ENCODE measurements around the gene PALS1.
"Not testable (repeated sequence)": the region's sequence is repeated elsewhere in the genome, so short reads cannot be mapped to it uniquely, and the experiment has no call there.

PALS1 gene

DNA sequence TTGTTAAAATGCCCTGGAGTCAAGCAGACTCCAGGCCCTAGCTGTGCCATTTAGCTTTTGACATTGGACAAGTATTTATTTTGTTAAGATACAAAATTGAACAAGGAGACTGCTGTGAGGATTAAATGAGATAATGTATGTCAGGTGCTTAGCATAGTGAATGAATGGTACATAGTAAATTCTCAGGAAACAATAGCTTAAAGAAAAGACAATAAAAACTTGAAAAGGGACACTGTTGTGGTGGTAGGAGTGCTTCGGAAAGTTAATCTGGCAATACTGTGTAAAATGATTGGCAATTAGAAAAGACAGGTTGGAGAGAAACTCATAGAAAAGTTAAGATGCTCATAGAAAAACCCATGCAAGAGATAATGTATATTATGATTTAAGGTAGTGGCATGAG, 19.7 kb downstream of the PALS1 start:
- no peak for DNase-seq (ENCODE audit: low spot score)

DNA sequence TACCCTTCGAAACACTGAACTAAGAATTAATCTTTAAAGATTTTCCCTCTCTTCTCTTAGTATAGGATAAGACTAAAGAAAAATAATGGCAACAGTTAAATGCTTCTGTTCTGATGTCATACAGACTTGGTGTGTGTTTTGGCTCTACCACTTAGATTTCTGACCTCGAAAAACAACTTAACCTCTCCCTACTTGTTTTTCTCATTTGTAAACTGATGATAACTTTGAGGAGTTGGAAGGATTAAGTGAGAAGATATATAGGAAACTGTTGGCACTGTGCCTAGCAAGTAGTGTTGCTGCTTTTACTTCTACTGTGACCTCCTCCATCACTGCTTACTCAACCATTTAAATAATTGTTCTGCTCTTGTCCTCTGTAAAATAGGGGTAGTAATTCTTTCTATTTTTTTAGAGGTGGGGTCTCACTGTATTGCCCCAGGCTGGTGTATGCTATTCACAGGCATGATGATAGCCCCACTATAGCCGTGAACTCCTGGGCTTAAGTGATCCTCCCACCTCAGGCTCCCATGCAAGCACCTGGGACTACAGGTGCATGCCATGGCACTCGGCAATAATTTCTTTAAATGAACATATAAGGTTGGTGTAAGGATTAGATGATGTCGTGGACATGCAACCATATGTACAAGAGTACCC, 22.4 kb downstream of the PALS1 start:
- no peak for DNase-seq (ENCODE audit: low spot score)

DNA sequence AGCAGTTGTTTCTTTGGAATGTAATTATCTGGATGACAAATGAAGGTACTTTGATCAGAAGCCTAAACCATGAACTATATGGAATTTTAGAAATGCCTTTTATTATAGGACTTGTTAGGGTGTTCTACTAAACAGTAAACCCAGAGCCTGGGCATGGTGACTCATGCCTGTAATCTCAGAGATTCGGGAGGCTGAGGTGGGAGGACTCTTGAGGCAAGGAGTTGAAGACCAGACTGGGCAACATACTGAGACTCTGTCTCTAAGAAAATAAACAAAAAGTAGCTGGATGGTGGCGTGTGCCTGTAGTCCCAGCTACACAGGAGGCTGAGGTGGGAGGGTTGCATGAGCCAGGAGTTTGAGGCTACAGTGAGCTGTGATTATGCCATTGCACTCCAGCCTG, 23.9 kb downstream of the PALS1 start:
- no peak for DNase-seq (ENCODE audit: low spot score)

DNA sequence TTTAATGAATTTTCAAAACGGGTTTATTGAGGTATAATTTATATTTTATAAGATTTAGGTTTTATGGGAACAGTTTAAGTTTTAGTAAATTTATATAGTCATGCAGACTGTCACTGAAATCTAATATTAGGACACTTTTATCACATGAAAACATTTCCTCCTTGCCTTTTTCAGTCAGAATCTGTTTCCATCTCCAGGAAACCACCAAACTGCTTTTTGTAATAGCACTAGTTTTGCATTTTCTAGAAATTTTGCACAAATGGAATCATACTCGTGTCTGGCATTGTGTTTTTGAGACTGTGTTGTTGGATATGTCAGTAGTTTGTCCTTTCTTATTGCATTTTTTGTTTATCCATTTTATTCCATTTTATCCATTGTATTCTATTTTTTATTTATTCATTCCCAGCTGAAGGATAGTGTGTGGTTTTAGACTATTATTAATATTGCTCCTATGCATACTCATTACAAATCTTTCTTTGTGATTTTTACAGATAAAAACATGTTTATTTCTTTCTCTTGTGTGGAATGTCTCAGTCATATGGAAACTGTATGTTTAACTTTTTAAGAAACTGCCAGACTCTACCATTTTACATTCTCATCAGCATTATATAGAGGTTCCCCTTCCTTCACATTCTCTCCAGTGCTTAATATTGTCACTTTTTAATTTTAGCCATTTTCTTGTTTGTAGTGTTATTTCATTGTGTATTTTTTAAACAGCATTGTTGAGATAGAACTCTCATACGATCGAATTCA, 26.5 kb downstream of the PALS1 start:
- DNase-seq (ENCODE audit: low spot score): no peak

DNA sequence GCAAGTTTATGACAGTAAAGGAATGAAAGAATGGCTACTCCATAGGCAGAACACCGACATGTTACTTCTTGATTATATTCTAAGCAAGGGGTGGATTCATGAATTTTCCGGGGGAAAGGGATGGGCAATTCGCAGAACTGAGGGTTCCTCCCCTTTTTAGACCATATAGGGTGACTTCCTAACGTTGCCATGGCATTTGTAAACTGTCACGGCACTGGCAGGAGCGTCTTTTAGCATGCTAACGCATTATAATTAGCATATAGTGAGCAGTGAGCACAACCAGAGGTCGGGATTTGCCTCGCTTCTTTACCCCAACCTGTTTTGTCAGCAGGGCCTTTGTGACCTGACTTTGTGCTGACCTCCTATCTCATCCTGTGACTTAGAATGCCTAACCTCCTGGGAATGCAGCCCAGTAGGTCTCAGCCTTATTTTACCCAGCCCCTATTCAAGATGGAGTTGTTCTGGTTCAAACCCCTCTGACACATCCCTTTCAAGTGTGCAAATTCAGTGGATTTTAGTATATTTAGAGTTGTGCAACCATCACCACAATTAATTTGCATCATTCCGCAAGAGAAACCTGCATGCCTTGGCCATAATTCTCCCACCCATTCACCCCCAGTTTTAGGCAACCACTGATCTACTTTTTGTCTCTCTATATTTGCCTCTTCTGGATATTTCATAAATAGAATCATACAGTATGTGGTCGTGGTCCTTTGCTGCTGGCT, 27.4 kb downstream of the PALS1 start:
- no peak for DNase-seq (ENCODE audit: low spot score)

DNA sequence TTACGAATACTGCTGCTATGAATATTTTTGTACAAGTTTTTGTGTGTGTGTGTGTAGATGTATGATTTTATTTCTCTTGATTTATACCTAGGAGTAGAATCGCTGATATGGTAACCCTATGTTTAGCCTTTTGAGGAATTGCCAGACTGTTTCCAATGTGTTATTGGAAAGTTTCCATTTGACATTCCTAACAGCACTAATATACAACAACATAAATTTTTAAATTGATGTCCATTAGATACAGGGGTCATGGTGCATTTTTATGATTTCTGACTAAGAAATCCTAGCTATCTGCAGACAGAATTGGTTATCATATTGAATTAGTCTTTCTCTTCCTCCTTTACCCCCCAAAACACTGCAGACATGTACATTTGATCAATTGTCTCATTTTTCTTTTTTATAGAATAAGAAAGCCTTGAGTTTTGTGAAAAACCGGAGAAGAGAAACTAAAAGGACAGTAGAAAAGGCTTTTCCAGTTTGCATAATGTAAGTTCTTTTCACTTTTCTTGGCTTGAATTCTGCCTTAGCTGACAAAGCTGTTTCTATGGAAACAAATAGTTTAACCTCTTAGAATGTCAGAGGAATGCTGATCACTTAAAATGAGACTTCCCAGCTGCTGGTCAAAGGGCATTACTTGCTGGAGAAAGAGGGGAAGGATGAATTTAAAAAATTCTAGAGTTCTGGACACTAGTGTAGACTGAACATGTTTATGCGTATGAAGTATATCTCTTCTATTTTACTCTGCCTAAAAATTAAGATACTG, 28.2 kb downstream of the PALS1 start:
- no peak for DNase-seq (ENCODE audit: low spot score)

GRCh38 chr14:67270145-67270753, 29.0 kb downstream of the PALS1 start:
- DNase-seq (ENCODE audit: low spot score): no peak

- DNase-seq (ENCODE audit: low spot score): no peak
These were observed 29.7 kb downstream of the PALS1 start for GRCh38 chr14:67270933-67271332.

GRCh38 chr14:67273281-67273680, 32.0 kb downstream of the PALS1 start:
- DNase-seq (ENCODE audit: low spot score): not testable (repeated sequence)

- DNase-seq (ENCODE audit: low spot score): no peak
These were observed 34.9 kb downstream of the PALS1 start for GRCh38 chr14:67276131-67276530.

- no peak for DNase-seq (ENCODE audit: low spot score)
These were observed 39.3 kb downstream of the PALS1 start for GRCh38 chr14:67280506-67280905.

DNA sequence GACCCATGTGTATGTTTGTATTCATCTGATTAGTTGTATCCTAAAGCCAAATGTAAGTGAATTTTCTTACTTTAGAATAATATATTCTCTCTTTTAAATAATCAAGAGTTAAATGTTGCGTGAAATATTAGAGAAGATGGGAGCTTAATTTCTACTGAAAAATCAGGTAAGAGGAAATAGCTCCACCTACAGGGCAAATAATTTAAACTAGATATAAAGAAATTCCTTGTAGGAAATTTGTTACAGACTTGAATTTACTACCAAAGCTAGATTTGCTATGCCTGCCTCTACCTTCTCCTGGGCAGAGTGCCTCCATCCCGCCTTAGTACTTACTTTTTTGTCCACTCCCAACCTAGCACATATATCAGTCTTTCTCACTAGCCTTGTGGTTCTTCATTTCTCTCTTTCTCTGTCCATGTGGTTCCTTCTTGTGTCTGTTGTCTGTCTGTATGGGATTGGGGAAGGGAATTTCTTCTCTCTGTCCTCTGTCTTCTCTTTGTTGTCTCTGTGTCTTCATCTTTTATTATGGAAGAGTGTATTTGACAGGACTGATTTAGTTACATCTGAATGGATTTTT, 44.7 kb downstream of the PALS1 start:
- peak; percentile 4 for DNase-seq (ENCODE audit: low spot score)
